ENCODE data around the gene TNFRSF19.
A peak's percentile ranks its signal among the peaks of the same experiment; 100 is the strongest.

The TNFRSF19 gene

GRCh38 chr13:23658929-23659541, 88.8 kb downstream of the TNFRSF19 start:
- H3K4me3 ChIP-seq (ENCODE audit: low read depth, low read length) = no peak overlapping the region
- DNase-seq (ENCODE audit: low read depth) = no peak
- TF ChIP-seq, protein P1, sequence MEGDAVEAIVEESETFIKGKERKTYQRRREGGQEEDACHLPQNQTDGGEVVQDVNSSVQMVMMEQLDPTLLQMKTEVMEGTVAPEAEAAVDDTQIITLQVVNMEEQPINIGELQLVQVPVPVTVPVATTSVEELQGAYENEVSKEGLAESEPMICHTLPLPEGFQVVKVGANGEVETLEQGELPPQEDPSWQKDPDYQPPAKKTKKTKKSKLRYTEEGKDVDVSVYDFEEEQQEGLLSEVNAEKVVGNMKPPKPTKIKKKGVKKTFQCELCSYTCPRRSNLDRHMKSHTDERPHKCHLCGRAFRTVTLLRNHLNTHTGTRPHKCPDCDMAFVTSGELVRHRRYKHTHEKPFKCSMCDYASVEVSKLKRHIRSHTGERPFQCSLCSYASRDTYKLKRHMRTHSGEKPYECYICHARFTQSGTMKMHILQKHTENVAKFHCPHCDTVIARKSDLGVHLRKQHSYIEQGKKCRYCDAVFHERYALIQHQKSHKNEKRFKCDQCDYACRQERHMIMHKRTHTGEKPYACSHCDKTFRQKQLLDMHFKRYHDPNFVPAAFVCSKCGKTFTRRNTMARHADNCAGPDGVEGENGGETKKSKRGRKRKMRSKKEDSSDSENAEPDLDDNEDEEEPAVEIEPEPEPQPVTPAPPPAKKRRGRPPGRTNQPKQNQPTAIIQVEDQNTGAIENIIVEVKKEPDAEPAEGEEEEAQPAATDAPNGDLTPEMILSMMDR (conservative IDR thresholded peaks at IDR 0.05; ENCODE audit: low read depth, low read length) = no peak

DNA sequence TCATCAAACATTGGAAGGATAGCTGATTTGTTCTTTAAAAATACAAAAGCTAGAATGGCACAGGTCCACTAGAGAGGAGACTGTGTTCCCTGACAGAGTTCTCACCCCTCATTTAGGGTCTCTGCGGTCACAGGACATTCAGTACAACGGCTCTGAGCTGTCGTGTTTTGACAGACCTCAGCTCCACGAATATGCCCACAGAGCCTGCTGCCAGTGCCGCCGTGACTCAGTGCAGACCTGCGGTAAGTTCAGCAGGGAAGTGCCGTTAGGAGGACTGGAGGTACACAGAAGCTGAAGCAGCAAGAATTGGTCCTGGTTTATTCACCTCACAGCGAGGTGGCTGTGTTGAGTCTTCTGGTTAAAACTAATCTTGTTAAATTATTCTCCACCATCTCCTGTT, 90.0 kb downstream of the TNFRSF19 start:
- TF ChIP-seq, protein P1 (conservative IDR thresholded peaks at IDR 0.05; ENCODE audit: low read depth, low read length) = no peak
- DNase-seq (ENCODE audit: low read depth) = no peak
- H3K4me3 ChIP-seq (ENCODE audit: low read depth, low read length) = no peak overlapping the region

DNA sequence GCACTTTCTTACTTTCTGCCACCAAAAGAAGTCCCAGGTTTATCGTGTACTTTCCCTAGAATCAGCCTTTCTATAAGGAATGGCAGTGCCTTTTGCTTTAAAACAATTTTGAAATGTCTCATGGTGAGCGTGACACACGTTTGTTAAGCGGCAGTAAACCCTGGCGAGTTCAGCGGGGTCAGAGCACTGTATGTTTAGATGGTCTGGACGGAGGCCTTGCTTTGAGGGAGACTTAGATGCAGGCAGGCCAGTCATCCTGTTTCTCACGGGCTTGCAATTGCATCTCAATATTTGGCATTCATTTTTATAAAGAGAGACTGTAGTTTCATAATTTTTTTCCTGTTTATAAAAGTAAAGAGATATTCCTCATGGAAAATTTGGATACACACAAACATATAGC, 96.4 kb downstream of the TNFRSF19 start:
- H3K4me3 ChIP-seq (ENCODE audit: low read depth, low read length) = no peak overlapping the region
- TF ChIP-seq, protein P1 (conservative IDR thresholded peaks at IDR 0.05; ENCODE audit: low read depth, low read length) = no peak
- DNase-seq (ENCODE audit: low read depth) = no peak

DNA sequence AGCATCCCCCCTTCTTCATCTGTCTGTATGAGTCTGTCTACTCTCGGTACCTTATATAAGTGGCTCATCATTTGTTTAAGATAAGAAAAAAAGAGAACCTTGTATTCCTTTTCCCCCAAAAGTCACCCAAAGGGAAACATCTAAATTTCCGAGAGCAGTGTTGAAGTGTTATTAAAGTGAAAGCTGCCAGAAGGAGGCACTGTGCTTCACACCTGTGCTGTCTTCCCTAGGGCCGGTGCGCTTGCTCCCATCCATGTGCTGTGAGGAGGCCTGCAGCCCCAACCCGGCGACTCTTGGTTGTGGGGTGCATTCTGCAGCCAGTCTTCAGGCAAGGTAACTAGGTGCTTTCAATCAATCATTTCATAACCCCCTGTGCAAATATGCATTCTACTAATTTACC, 97.5 kb downstream of the TNFRSF19 start:
- no peak overlapping the region for H3K4me3 ChIP-seq (ENCODE audit: low read depth, low read length)
- DNase-seq (ENCODE audit: low read depth) = no peak
- TF ChIP-seq, protein P1 (conservative IDR thresholded peaks at IDR 0.05; ENCODE audit: low read depth, low read length) = peak; percentile 19

- no peak overlapping the region for H3K4me3 ChIP-seq (ENCODE audit: low read depth, low read length)
- DNase-seq (ENCODE audit: low read depth) = no peak
- TF ChIP-seq, protein P1 (conservative IDR thresholded peaks at IDR 0.05; ENCODE audit: low read depth, low read length) = no peak
Measured at GRCh38 chr13:23668562-23668961, 98.3 kb downstream of the TNFRSF19 start.

DNA sequence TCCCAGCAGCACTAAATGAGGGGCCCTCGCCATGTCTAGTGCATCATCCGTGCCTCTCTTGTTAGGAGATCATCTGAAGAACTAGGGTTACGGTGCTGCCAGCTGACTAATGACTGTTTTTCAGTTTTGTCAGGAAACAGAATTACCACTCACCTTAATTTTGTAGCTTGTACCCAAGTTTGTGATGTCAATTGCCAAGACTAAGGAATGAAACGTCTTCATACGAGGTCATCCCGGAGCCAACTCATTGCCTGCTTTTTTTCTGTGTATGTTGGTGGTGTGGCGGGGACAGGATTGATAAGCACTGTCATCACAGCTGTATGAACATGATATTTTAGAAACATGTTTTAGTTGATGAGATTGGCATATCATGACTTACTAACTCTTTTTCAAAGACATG, 100.6 kb downstream of the TNFRSF19 start:
- DNase-seq (ENCODE audit: low read depth) = no peak
- no peak overlapping the region for H3K4me3 ChIP-seq (ENCODE audit: low read depth, low read length)
- TF ChIP-seq, protein P1 (conservative IDR thresholded peaks at IDR 0.05; ENCODE audit: low read depth, low read length) = no peak

- no peak overlapping the region for H3K4me3 ChIP-seq (ENCODE audit: low read depth, low read length)
- TF ChIP-seq, protein P1 (conservative IDR thresholded peaks at IDR 0.05; ENCODE audit: low read depth, low read length) = no peak
- no peak for DNase-seq (ENCODE audit: low read depth)
Measured at GRCh38 chr13:23671377-23671776, 101.2 kb downstream of the TNFRSF19 start.

Data from choroid plexus epithelial cell (primary cell).